Loucy (cell line): ENCODE data around the gene FSTL4.

Experiments
- CTCF ChIP-seq: fragments of 200-600 bp; sonication (generic); conservative IDR thresholded peaks from 2 replicates; pipeline ENCODE4 v1.5.1; 2014; ENCODE audit warnings: mild to moderate bottlenecking, antibody characterized with exemption, low read length
- EZH2phosphoT487 ChIP-seq: fragments of 200-600 bp; IDR thresholded peaks from 2 replicates; pipeline ENCODE4 v1.6.1; 2018; ENCODE audit warnings: antibody characterized with exemption, mild to moderate bottlenecking, moderate library complexity, borderline replicate concordance

- TF ChIP-seq CTCF (no peak), EZH2phosphoT487 (no peak)
Measured at GRCh38 chr5:133265257-133265656, 347.1 kb downstream of the FSTL4 start.
